Ovary (tissue), 9 donors: ENCODE measurements around the gene STRN. TPM values are rescaled to one million over a fixed set of nuclear protein-coding genes. Genes with fewer than 3 reads are reported as not detected.

Experiments used
- DNase-seq, 5 donors: peaks; one replicate each; pipeline ENCODE4 v3.0.0-alpha.2; 2019 to 2020
- H3K27ac ChIP-seq, 2 donors: fragments of 200-600 bp; one replicate each; pipeline versions ENCODE4 v1.5.1 to v1.8.0; 2019 to 2022
- H3K27me3 ChIP-seq: fragments of 200-600 bp; one replicate; pipeline ENCODE4 v1.8.0; 2022
- H3K36me3 ChIP-seq: fragments of 200-600 bp; sonication (generic); one replicate; pipeline ENCODE4 v1.5.1; 2019
- H3K4me1 ChIP-seq: one replicate; pipeline ENCODE4 v1.8.1; 2013; ENCODE audit warnings: mild to moderate bottlenecking, moderate library complexity; ENCODE audit not compliant: insufficient read depth
- H3K4me3 ChIP-seq: fragments of 200-600 bp; sonication (generic); one replicate; pipeline ENCODE4 v1.5.1; 2017
- H3K9me3 ChIP-seq, 2 donors: fragments of 200-600 bp in 1 of 2; sonication (generic) in 1 of 2; one replicate each; pipeline versions ENCODE4 v1.5.1 to v1.8.1; 2013 to 2019; ENCODE audit warnings: mild to moderate bottlenecking in 1 of 2, moderate library complexity in 1 of 2
- EP300 ChIP-seq: sonication (generic); formaldehyde crosslinking; IDR thresholded peaks from one replicate; pipeline ENCODE4 v1.6.1; 2017; ENCODE audit warnings: antibody characterized with exemption
- POLR2A ChIP-seq: fragments of 450-650 bp; IDR thresholded peaks from one replicate; pipeline ENCODE4 v1.6.1; 2017; ENCODE audit warnings: antibody characterized with exemption, mild to moderate bottlenecking, moderate library complexity
- WGBS, 3 donors: extraction: QIAGEN DNeasy Blood & Tissue Kit in 1 of 3; methylation state at CpG; one replicate each; pipeline versions ENCODE4 v1.1.5 to v1.1.7; 2013 to 2017; 5-methylcytosine and 5-hydroxymethylcytosine counted together
- intact Hi-C, 4 donors: fragments of 100-400 bp; cut with DNase I; formaldehyde crosslinking; loops; one replicate each; pipeline versions ENCODE4 v1.11.0 to v1.15.1; 2022 to 2023
- polyA plus RNA-seq, 2 donors: library from polyadenylated mRNA; stranded (reverse); fragments of 200-250 nt in 1 of 2; fragments of 350-450 nt in 1 of 2; fragmentation: Illumina TruSeq in 1 of 2; extraction: RNeasy Lipid Tissue Mini Kit (QIAGEN cat#74804) in 1 of 2; gene quantifications; one replicate each; pipeline ENCODE4 v1.2.3, GENCODE V29; 2013 to 2014
- total RNA-seq, 7 donors: library from RNA; depleted of rRNA in 2 of 7; stranded (reverse); fragments of >200 nt in 2 of 7; fragmentation: NEBNext Ultra II Directional in 3 of 7; extraction: Animal tissue kit (Norgen Biotek cat#: 25700) in 3 of 7; gene quantifications; one replicate each; pipeline versions ENCODE4 v1.1.0 to v1.2.4, GENCODE V29; 2016 to 2023
- TF ChIP-seq, protein P1 (sequence below), 3 donors: fragments of 450-650 bp in 2 of 3; fragments of 200-600 bp in 1 of 3; IDR thresholded peaks; one replicate each; pipeline versions ENCODE4 v1.5.1 to v1.8.0; 2016 to 2022; ENCODE audit warnings: antibody characterized with exemption in 3 of 3, mild to moderate bottlenecking in 1 of 3
- donor health status: DM: no; HTN: no; CAD: no; lungs with moderate emphysema.
- donor health status: DM: no; HTN: no; CAD: no.
- donor health status: Bipolar disorder and iron deficiency.
- donor health status: DM: yes; HTN: yes; CAD: no.
- donor health status: DM: no; HTN: no; CAD: no.
- donor health status: DM: yes; HTN: yes; CAD: no.

STRN gene
- total and polyA plus RNA-seq, 9 donors, result 5.7 to 23.1 (median 18.2) TPM

DNA sequence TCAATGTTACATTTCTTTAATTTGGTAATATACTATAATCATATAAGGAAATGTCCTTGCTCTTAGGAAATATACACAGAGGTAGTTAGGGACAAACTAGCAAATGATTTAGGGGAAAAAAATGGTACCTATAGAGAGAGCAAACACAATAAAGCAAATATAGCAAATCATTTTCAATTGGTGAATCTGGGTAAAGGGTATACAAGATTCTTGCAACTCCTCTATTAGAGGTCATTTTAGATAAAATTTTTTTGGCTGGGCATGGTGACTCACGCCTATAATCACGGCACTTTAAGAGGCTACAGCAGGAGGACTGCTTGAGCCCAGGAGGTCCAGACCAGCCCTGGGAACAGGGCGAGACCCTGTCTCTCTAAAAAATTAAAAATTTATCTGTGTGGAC lies 44.4 kb downstream of the STRN start:
- Histone ChIP-seq H3K9me3 (no peaks in the 10 kb centered on the region), H3K36me3 (no peaks in the 10 kb centered on the region), H3K27me3 (no peaks in the 10 kb centered on the region), H3K27ac (no peak overlapping the region), H3K4me3 (no peak overlapping the region), H3K4me1 (no peaks in the 10 kb centered on the region)
- TF ChIP-seq, protein P1, sequence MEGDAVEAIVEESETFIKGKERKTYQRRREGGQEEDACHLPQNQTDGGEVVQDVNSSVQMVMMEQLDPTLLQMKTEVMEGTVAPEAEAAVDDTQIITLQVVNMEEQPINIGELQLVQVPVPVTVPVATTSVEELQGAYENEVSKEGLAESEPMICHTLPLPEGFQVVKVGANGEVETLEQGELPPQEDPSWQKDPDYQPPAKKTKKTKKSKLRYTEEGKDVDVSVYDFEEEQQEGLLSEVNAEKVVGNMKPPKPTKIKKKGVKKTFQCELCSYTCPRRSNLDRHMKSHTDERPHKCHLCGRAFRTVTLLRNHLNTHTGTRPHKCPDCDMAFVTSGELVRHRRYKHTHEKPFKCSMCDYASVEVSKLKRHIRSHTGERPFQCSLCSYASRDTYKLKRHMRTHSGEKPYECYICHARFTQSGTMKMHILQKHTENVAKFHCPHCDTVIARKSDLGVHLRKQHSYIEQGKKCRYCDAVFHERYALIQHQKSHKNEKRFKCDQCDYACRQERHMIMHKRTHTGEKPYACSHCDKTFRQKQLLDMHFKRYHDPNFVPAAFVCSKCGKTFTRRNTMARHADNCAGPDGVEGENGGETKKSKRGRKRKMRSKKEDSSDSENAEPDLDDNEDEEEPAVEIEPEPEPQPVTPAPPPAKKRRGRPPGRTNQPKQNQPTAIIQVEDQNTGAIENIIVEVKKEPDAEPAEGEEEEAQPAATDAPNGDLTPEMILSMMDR (IDR thresholded peaks at IDR 0.05), result no peak
- TF ChIP-seq EP300, result no peak
- no peak for TF ChIP-seq POLR2A
- intact Hi-C loops, result no loop called here
- DNase-seq, result no peak
- WGBS, 3 donors, result 73 to 80% (median 74%) methylated on average over 3 of the region's 3 CpGs

DNA sequence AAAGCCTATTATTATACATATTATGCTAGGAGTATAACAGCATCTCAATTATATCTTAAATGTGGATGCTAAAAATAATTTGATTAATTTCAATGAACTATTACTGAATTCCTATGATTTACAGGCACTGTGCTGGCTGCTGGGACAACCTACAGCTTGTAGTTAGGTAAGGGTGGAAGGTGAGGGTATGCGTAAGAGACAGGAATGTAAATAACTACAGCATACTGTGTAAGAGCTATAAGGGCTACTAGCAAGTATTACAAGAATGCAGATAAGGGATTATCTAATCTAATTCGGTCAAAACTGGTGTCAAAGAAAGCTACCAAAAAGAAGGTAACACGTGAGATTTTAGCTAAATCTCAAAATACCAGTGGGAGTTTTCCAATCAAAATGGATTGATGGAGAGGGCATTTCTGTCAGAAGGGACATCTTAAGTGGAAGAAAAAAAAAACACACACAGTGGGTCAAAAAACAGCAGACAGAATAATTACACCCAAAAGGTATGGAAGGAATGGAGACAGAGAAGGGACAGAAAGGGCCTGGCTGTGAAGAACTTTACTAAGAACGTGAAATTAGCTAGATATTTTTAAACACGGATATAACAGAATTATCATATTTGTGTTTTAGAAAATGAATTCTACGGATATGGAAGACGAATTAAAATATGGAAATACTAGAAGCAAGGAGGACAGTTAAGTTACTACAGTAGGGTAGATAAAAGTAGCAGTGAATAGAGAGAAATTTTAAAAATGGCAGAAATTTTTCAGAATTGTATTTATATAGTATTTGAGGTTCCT lies 47.1 kb downstream of the STRN start:
- H3K27me3 ChIP-seq, result no peaks in the 10 kb centered on the region
- H3K9me3 ChIP-seq, result no peaks in the 10 kb centered on the region
- 70 to 73% (median 73%) methylated on average over 7 of the region's 7 CpGs for WGBS, 3 donors
- DNase-seq, result no peak
- H3K27ac ChIP-seq, result no peak overlapping the region
- H3K4me1 ChIP-seq, result no peaks in the 10 kb centered on the region
- H3K36me3 ChIP-seq, result no peaks in the 10 kb centered on the region
- H3K4me3 ChIP-seq, result no peak overlapping the region
- TF ChIP-seq, protein P1 (IDR thresholded peaks at IDR 0.05), result no peak
- TF ChIP-seq POLR2A, result no peak
- TF ChIP-seq EP300, result no peak
- intact Hi-C loops, result no loop called here

DNA sequence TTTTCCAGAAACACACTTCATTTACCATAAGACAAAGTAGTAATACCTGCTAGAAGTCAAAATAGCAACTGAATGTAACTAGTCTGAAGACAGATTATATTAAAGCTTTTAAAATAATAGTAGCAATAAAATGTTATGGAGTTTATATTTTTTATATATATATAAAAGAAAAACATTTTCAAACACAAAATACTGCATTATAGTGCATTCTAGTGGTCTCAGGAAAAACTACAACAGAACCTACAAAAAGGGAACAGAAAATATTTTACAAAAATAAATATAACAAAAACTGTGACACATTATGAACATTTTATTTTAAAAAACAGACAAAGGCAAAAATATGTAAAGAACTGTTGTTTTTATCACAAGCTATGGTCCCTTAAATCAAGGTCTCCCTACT lies 48.0 kb downstream of the STRN start:
- H3K4me3 ChIP-seq, result no peak overlapping the region
- H3K27ac ChIP-seq, result no peak overlapping the region
- no peak for DNase-seq
- intact Hi-C loops, result no loop called here
- TF ChIP-seq, protein P1 (IDR thresholded peaks at IDR 0.05), result no peak
- TF ChIP-seq POLR2A (no peak), EP300 (no peak)
- H3K4me1 ChIP-seq, result no peaks in the 10 kb centered on the region
- H3K9me3 ChIP-seq, result no peaks in the 10 kb centered on the region
- H3K36me3 ChIP-seq, result no peaks in the 10 kb centered on the region
- H3K27me3 ChIP-seq, result no peaks in the 10 kb centered on the region

DNA sequence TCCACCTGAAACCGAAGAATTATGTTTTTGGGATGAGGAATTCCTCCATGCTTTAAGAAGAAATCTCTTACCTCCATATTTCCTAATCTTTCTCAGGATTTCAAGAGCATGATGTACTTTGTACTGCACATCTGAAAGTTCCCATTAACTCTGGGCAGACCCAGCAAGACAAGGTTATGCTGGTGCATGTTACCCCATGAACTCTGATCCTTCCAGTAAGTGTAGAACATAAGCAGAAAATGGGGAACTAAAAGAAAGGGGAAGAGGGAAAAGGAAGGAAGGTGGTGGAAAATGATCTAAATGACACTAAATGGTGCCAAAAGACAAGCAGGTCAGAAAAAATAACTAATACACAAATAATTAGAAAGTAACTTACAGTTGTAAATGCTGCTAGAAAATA lies 50.7 kb downstream of the STRN start:
- Histone ChIP-seq H3K27me3 (no peaks in the 10 kb centered on the region), H3K4me1 (no peaks in the 10 kb centered on the region), H3K36me3 (no peaks in the 10 kb centered on the region), H3K27ac (no peak overlapping the region), H3K4me3 (no peak overlapping the region), H3K9me3 (no peaks in the 10 kb centered on the region)
- no peak for DNase-seq
- no peak for TF ChIP-seq EP300
- TF ChIP-seq, protein P1 (IDR thresholded peaks at IDR 0.05), result no peak
- no peak for TF ChIP-seq POLR2A
- 91 to 93% (median 92%) methylated on average over 1 of the region's 1 CpG for WGBS, 3 donors
- intact Hi-C loops, result no loop called here
